CD4-positive, alpha-beta T cell treated with Interleukin-1 beta for 1 hour (primary cell): ENCODE results near the gene C16orf95.
"Not testable (repeated sequence)": the region's sequence is repeated elsewhere in the genome, so short reads cannot be mapped to it uniquely, and the experiment has no call there.

Experiments used
- DNase-seq, 2 donors: peaks; one replicate each; pipeline ENCODE4 v3.0.0-alpha.2; 2020 to 2022

Gene C16orf95

DNA sequence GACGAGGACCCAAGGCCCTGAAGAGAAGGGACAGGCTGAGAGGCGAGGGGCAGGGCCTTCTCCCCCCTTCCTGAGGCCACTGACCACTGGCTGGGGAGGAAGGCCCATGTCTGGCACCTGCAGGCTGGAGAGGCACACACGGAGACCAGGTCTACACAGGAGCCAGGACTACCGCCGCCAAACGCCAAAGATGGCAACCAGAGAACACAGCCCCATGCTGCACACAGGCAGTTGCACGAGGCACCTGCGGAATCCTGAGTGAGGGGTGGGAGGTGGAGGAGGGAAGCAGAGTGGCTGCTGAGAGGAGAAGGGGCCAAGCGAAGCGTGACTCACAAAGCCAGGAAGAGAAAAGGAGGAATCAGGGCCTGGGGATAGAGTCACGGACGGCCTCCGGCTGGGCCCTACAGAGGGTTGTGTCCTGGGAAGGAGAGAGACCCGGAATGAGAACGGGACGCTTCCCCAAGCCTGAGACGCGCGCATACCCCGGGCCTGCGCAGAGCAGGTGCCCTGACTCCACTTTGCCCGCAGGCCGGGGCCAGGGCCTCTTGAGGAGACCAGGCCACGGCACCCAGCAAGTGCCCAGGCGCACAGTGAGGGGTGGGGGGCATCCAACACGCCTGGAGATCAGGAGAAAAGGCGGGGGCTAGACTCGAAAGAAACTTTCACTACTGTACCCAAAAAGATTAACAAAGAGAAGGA is 28.7 kb upstream of the C16orf95 start:
- DNase-seq = no peak

DNA sequence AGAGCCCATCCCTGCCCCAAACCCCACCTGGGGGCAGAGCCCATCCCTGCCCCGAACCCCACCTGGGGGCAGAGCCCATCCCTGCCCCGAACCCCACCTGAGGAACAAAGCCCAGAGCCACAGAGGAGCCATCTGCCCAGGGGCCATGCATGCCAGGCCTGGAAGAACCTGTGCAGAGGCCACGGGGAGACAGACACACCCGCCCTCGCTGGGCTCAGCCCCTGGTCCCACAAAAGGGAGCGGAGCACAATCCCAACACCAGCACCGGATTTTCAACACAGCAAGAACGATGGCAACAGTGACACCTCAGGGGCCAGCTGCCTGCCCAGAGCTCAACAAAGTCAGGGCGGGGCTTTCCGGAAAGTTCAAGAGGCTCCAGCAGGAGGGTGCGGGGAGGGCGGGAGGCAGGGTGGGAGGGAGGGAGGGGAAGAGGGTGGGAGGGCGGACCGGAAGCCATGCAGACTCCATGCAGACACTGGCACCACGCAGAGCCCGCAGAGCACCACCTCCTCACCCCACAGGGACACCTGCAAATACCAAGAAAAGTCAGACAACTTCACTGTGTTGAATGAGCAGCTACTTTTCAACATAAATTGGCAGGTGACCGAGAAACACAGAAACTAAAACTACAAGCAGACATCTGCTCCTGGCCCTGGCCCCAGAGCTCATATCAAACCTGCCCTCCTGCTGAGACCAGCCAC is 27.9 kb upstream of the C16orf95 start:
- peak; percentile 63 to 64 for DNase-seq

DNA sequence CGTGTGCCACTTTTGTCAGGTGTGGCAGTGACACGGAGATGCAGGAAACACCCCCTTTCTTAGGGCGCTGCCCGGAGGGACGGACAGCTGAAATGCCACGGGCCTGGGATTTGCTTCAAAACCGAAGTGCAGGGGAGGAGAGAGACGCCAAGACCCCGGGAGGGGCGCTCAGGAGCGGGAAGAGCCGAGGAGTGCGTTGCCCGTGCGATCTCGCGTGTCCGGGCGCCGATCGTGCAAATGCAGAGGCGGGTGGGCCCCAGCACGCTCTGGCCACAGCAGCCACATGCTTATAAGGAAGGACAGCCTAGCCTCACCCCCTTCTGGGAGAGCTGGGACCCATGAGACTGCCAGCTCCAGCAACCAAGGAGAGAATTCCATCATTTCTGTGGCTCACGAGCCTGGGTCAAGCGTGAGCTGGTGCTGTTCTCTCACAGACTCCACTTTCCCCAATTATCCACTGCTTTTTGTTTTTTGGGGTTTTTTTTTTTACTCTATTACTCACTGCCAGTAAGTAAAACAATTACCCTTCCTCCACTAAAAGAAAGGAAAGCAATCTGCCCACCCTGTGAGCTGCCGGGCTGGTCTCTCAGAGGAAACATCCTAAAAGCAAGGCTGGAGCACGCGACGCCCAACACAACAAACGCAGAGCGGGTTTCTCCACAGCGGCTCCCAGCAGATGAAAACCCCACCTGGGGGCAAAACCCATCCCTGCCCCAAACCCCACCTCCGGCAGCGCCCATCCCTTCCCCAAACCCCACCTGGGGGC is 27.2 kb upstream of the C16orf95 start:
- no peak for DNase-seq

GRCh38 chr16:87343753-87344050 is 26.5 kb upstream of the C16orf95 start:
- no peak for DNase-seq

DNA sequence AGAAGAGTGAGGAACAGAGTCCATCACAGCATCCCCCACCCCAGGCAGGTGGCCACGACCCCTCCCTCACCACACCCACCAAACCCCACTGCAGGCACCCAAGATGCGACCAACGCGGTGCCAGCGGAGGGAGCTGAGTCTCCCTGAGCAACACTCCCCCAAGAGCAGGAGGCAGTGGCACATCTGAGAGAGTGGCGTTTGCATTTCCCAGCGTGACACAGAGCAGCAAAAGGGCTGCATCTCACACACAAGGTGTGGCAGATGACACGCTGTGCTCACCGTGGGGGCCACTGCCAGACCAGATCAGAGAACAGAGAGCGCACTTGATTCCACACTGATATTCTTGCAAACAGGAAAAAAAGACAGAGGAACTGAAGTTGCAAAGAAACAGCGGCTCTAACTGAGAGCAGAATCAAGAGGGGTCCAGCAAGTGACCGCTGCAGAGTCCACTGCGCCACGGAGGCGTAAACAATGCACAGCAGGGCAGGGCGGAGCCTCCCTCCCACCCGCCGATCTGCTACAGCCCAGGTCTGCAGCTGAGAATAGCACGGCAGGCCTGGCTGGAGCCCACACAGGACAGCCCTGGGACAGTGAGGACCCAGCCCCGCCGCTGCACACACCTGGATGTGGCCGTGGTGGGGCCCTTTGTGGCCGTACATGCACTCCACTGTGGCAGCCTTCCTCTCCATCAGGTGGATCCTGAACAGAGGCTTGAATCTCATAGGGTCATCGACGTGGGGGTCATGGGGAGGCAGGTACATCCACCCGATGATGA is 26.0 kb upstream of the C16orf95 start:
- no peak for DNase-seq

- DNase-seq = no peak
These were observed 25.3 kb upstream of the C16orf95 start for GRCh38 chr16:87342504-87342903.

DNA sequence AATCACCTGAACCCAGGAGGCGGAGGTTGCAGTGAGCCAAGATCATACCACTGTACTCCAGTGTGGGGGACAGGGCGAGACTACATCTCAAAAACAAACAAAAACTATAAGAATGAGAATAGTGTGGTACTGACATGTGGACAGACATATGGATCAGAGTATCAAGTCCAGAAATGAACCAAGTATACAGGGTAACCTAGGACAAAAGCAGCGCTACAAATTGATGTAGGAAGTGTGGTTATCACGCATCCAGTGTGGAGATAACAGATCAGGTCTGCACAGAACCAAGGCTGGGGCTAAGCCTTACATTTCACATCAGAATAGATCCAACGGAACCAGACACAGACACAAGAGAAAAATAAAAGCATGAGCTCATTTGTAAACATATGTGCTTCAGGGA is 23.0 kb upstream of the C16orf95 start:
- no peak for DNase-seq

- DNase-seq = not testable (repeated sequence)
These were observed 22.5 kb upstream of the C16orf95 start for GRCh38 chr16:87339724-87340105.

- DNase-seq = no peak
These were observed 22.0 kb upstream of the C16orf95 start for GRCh38 chr16:87339086-87339723.

GRCh38 chr16:87338155-87338765 is 21.1 kb upstream of the C16orf95 start:
- no peak for DNase-seq

- DNase-seq = no peak
These were observed 20.1 kb upstream of the C16orf95 start for GRCh38 chr16:87337262-87337771.

DNA sequence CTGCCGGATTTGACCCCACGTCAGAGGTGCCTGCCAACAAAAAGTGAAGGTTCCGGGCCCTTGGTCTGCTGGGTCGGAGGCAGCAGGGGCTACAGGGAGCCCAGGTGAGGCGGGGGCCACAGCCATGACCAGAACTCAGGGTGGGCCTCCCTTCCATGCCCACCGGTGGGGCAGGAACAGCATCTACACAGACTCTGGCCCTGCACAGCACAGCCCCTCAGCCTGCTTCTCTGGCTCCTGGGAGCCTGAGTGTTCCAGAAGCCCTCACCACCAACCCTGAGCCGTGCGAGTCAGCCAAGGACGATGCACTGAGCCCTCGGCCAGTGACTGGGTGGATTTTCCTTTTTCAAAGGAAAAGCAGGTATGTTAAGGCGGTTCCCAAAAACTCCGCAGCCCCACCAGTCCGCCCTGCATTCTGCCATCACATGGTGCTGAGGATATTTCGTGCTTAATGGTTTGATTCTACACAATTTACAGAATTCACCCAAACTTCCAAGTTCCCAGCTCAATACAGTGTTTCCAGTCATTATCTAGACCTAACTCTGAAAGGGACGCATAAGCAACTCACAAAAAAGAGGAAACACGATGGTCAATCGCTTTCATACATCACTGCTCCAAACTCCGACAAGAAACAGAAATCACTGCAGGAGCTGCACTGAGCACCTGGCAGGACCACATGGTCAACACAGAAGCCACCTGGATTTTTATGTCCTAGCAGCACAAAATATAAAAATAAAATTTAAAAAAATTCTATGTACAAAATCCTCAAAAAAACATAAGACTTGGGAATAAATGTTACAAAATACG is 19.4 kb upstream of the C16orf95 start:
- no peak for DNase-seq

DNA sequence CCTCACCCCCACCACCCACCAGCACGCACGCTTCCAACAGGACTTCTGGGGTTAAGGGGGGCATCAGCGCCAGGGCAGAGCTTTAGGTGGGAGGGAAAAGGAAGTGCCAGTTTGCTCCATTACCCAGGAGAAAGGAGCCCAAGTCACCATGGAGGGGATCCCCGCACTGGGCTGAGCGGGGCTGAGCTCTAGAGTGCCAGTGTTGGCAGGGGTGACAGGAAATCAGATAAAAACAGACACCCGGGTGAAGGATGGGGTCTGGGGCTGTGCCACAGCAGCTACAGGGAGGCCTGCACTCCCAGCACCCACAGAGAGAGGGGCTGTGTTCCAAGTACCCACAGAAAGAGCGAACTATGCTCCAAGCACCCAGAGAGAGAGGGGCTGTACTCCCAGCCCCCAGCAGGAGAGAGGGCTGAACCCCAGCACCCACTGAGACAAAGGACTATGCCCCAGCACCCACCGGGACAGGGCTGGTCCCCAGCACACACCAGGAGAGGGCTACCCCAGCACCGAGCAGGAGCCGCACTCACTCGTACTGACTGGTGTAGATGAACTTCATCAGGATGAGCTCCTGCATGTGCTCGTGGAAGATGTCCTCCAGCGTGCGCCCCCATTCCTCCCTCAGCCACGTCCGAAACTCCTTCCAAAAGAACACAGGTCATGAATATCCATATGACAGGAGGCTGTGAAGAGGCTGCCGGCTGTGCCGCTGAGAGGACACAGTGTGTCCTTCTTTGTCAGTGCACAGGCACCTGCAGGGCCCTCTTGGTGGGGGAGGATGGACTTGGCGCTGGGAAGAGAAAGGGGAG is 18.6 kb upstream of the C16orf95 start:
- DNase-seq = no peak

DNA sequence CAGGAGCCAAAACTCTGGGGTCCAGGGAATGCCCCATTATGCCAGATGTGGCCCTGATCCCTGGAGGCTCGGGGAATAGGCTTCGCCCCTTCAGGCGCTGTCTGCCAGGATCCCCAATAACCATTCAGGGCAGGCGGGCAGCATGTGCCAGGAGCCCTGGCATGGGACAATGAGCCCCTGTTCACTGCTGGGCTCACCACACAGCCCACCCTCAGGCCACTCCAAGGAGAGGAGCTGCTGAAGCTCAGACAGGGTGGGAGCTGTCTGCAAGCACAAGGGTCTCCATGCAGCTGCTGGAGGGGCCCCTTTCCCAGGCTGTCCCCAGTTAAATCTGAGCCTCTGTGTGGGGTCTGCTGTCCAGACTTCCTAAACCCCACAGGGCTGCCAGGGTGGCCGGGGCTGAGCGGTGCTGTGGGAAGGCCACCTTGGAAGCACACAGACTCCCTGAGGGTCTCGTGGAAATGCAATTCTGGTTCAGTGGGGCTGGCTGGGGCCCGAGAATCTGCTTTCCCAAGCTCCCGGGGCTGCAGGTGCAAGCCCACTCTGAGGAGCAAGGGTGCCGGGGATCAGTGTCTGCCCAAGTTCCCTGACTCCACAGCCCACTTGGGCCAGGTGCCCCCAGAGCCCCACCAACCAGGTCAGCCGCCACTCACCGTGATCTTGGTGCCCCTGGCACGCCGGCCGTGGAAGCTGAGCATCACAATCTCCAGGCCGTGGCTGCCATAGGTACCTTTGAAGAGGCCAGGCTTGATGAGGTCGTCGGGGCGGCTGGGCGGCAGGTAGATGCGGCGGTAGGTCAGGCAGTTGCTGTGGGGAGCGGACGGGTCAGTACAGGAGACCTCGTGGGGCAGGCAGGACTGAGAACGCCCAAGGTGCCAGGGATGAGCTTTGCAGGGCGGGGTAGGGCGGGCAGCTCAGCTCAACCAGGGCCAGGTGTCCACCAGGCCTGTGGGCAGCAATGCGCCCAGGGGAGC is 17.7 kb upstream of the C16orf95 start:
- no peak for DNase-seq

- DNase-seq = no peak
These were observed 16.6 kb upstream of the C16orf95 start for GRCh38 chr16:87333581-87334331.

- DNase-seq = no peak
These were observed 15.9 kb upstream of the C16orf95 start for GRCh38 chr16:87333101-87333500.

- DNase-seq = no peak
These were observed 15.0 kb upstream of the C16orf95 start for GRCh38 chr16:87332150-87332549.

DNA sequence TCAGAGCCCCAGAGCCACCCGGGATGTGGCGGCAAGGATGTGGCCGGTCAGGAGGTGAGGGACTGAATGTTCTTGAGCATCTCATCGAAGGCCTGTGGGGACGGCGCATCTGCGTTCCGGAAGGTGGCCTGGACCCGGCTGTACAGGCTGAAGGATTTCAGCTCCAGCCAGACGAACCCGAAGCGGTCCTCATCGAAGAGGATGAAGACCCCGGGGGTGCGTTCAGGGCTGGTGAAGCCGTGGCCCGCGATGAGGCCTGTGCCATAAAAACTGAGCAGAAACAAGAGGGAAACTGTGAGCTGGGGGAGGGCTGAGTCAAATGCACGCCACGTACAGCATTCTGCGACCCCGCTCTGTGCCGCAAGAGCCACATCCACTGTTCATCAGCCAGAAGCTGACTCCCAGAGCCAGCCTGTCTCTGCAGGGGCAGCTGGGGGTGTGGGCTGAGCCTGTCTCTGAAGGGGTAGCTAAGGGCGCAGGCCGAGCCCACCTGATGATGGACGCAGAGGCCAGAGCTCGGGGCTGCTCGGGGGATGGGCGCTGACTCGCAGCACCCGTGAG is 14.1 kb upstream of the C16orf95 start:
- DNase-seq = no peak
